ENCODE data around the gene AP4B1.

AP4B1 gene

DNA sequence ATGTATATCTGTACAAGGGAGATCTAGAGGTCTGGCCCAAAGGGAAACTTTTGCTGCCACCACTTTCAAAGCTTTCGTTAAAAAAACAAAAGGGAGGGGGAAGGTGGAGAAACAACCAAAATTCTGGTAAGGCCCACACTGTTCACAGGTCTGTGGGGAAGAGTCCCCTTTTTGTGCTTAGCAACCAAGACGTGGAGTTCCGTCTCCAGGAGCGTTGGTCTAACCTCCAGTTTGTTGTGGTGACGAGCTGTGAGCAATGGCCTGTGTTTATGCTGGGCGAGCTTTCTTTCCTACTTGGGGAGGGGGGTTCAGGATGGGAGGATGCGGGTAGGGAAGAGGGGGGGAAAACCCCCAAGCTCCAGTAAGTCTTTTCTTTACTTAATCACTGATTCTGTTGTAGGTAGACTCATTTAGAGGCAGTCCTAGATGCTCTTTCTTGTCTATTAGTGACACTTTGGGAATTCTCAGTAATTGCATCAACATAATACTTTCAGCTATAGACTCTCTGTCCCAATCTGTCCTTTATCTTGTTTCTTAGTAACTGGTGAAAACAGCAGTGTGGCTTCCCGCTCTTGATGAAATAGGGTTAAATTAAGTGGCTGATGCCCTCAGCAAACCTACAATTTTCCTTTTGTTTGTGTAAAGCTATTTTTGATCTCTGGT lies 26.0 kb upstream of the AP4B1 start:
- DNase-seq (ENCODE audit: low read depth): peak; percentile 22

DNA sequence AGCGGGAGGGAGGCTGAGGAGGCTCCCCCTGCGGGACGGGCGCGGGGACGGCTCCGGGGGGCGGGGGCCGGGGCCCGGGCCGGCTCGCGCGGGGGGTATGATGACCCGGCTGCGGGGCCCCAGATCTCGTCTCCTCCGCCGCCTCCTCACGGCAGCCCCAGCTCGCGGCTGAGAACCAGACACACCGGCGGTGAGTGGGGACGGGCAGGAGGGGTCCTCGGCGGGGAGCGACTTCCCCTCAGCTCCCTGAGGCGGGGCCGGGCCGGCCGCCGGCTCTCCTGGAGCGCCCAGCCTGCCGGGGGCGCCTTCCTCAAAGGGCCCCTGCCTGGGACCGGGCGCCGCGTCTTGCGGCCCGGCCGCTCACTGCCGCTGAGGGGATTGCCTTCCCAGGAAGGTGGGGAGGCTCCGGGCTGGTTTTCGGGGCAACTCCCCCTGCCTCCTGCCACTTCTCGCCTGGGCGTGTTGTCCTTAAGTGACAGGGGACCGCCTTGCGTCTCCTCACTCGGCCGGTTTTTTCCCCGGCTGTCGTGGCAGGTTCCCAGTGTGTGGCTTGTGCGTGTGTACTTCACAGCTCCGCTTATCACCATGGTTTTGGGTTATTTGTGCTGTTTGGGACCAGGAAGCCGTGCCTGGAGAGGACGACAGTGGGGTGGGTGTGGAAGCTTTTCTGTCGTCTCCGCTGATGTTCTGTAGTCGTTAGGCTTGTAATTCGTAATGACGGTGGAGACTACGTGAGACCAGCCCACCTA lies 25.3 kb upstream of the AP4B1 start:
- peak; percentile 29 for DNase-seq (ENCODE audit: low read depth)

GRCh38 chr1:113928941-113929749 lies 24.5 kb upstream of the AP4B1 start, which contains the start of gene HIPK1:
TSS of gene HIPK1 (plus strand) at chr1:113929324.
- peak; percentile 81 for DNase-seq (ENCODE audit: low read depth)

DNA sequence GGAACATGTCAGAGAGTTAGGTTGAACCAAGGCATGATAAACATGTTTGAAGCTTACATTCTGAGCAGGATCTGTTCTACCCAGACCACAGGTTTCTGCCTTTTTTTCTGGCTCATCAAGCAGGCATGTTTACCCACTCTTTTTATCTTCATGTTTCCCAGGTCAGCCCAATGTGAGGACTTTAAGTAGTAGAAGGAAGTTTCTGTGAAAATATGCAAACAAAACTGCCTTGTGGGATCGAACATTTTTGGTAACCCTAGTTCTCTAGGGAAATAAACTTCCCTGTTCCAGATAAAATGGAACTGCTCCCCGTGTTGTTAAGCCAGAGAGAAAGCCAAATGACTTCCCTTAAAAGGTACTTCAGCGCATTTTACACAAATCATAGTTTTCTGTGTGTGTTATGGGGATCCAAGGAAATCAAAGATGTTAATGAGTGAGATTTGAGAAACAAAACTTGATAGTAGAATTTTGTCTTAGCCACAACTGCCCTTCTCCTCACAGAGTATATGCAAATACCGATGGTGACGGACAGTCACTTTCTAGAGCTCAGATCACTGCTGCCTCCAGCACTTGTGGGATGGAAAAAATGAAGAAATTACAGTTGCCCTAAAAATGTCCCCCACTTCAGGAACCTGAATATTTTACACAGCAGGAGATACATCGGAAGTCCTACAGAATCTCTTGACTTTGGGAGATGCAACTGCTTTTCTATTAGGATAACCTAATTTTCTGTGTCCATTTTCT lies 23.8 kb upstream of the AP4B1 start:
- DNase-seq (ENCODE audit: low read depth): no peak

GRCh38 chr1:113924473-113924872 lies 19.9 kb upstream of the AP4B1 start:
- no peak for DNase-seq (ENCODE audit: low read depth)

DNA sequence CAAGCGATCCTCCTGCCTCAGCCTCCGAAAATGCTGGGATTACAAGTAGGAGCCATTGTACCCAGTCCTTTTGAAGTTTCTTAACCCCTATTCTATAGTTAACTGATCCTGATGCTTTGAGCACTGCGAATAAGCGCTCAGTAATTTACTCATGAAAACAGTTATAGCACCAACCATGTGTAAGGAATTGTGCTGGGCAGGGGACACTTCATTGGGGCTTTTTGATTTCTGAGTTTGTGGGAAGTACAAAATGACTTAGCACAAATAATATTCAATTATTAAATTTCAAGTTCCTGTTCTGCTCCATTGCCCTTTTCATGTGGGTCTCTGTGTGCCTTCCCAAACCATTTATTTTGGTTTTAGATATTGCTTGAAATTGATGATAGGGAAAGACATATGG lies 18.4 kb upstream of the AP4B1 start:
- DNase-seq (ENCODE audit: low read depth): no peak

DNA sequence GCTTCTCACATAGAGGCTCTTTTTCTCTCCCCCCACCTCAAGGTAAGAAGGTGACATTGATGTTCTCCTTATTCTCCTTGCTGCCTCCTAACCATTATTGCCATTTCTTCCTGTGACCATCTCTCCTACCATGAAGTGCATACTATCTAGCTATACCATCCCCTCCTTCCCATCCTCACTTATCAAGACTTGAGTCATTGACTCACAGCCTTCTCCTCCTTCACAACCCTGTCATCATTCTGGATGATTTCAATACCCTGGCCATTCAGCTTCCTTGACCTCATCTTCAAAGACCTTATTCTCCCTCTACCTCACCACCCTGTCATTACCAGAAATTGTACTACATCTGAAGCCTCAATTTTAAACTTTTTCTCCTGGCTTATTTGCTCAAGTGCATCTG lies 13.6 kb upstream of the AP4B1 start:
- DNase-seq (ENCODE audit: low read depth): no peak

GRCh38 chr1:113917400-113918082 lies 12.9 kb upstream of the AP4B1 start:
- DNase-seq (ENCODE audit: low read depth): no peak

DNA sequence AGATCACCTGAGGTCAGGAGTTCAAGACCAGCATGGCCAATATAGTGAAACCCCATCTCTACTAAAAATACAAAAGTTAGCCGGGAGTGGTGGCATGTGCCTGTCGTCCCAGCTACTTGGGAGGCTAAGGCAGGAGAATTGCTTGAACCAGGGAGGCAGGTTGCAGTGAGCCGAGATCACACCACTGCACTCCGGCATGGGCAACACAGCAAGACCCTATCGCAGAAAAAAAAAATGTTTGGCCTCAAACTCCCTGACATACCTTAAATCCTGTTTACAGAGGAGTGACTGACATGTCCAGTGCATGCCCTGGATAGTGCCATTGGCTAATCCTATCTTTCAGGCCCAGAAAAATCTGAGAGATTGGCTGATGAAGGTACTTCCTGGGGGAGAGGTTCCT lies 12.4 kb upstream of the AP4B1 start:
- no peak for DNase-seq (ENCODE audit: low read depth)

- no peak for DNase-seq (ENCODE audit: low read depth)
These were observed 9.5 kb upstream of the AP4B1 start for GRCh38 chr1:113913887-113914664.

DNA sequence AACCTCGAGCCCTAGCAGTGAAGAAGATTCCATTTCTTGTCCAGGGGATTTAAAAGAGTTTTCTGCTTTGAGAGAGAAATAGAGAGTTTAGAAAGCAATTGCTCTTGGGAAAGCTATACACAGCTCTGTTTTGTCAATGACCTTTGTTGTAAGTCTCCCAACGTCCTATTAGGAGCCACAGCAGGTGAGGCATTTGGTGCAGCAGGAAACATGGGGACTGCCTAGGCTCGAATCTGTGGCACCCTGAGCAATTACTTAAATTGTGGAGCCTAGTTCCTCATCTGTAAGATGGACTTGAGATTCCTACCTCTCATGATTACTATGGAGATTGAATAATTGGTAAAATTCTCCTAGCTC lies 8.7 kb upstream of the AP4B1 start:
- no peak for DNase-seq (ENCODE audit: low read depth)

DNA sequence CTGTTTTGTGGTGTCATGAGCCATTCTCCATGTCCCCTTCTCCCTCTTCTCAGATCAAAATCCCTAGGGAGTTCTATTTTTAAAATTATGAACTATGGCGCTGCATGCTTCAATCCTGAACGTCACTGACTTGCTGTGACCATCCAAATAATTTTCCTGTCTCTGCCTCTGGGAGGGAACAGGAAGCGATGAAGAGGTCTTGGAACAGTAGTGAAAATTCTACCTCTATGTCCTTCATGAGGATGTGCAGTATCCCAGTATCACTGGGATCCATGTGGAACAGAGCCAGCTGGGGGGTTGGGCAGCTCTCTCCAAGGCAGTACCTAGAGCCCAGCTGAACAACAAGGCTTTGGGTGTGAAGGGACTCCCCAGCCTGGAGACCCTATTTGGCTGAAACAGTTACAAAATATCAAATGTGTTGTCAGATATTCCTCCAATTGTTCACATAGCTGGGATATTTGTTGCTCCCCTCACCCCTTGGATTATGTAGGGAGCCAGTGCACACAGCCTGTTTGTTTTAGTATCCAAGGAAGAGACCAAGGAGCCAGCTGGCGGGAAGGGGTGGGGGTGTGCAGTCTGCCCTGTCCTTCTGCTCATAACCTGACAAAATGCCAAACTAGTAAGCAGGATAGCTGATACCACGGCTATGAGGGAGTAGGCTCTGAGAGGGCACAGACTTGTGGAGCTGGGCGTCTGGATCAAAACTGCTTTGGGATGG lies 8.2 kb upstream of the AP4B1 start:
- DNase-seq (ENCODE audit: low read depth): no peak

GRCh38 chr1:113905435-113905861 lies 849 bp upstream of the AP4B1 start:
- DNase-seq (ENCODE audit: low read depth): no peak

GRCh38 chr1:113904293-113904673 lies 316 bp downstream of the AP4B1 start:
- no peak for DNase-seq (ENCODE audit: low read depth)

GRCh38 chr1:113903501-113904292 lies 902 bp downstream of the AP4B1 start:
- DNase-seq (ENCODE audit: low read depth): no peak

DNA sequence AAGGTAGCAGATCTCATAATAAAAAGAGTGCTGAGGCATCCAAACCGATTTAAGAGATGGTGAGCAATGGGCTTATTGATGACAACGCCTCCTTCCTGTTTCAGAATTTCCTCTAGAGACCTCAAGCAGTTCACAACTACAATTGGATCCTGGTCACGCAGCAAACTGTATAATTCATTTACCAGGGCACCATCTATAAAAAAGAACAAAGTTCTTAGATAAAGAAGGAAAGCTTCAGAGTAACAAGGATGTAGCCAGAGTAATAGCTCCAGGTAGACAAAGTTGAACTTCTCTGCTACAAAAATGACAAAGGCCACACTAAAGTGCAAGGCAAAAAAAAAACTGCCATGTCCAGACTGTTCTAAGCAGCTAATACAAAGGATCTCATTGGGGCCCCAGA lies 3.4 kb downstream of the AP4B1 start:
- no peak for DNase-seq (ENCODE audit: low read depth)

DNA sequence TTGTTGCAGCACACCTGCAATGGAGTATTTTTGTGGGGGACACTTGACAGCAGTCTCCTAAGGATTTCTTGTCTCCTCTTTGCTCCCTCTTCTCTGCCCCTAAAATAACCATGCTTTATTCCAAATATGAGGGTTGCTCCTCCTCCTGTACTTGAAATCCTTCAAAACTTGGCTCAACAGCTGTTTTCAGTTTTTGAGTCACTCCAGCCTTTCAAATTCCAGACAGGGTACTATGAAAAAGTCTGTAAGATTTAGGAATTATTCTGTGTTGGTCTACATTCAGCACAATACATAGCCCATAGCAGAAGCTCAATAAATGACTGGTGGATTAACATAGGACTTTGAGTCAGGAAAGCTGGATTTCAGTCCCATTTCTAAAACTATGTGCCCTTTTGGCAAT lies 5.5 kb downstream of the AP4B1 start:
- no peak for DNase-seq (ENCODE audit: low read depth)

GRCh38 chr1:113898241-113898814 lies 6.3 kb downstream of the AP4B1 start:
- no peak for DNase-seq (ENCODE audit: low read depth)

GRCh38 chr1:113895961-113896360 lies 8.6 kb downstream of the AP4B1 start:
- DNase-seq (ENCODE audit: low read depth): no peak

Measured in stimulated activated CD8-positive, alpha-beta memory T cell treated with anti-CD3 and anti-CD28 coated beads, Interleukin-15, amount 100 ng/mL, for 24 hours (primary cell).